Neural progenitor cell (in vitro differentiated cells): ENCODE data around the gene PCLO.

Source experiments
- CTCF ChIP-seq: fragments of 200-600 bp; sonication (generic); IDR thresholded peaks from 2 replicates; pipeline ENCODE4 v1.5.1; 2017; ENCODE audit warnings: antibody characterized with exemption, mild to moderate bottlenecking
- EZH2phosphoT487 ChIP-seq: fragments of 200-600 bp; sonication (generic); IDR thresholded peaks from 2 replicates; pipeline ENCODE4 v1.6.1; 2017; ENCODE audit warnings: antibody characterized with exemption

- TF ChIP-seq CTCF (no peak), EZH2phosphoT487 (no peak)
These were observed 130.5 kb downstream of the PCLO start for GRCh38 chr7:83032195-83032594.
